HG02763 (cell line): ENCODE results near the gene NSUN2.
A peak's percentile ranks its signal among the peaks of the same experiment; 100 is the strongest.
"Not testable (repeated sequence)": the region's sequence is repeated elsewhere in the genome, so short reads cannot be mapped to it uniquely, and the experiment has no call there.

Source experiments
- ATAC-seq: cut with Tn5 transposase; IDR thresholded peaks from one replicate; pipeline ENCODE4 v1.9.1; 2021; ENCODE audit warnings: mild to moderate bottlenecking, moderate library complexity; ENCODE audit not compliant: unreplicated experiment

Gene NSUN2

GRCh38 chr5:6645571-6646362 is 12.9 kb upstream of the NSUN2 start:
- ATAC-seq: not testable (repeated sequence)

GRCh38 chr5:6644794-6645241 is 12.0 kb upstream of the NSUN2 start:
- ATAC-seq: no peak

- no peak for ATAC-seq
Observed at GRCh38 chr5:6642655-6643054, 9.8 kb upstream of the NSUN2 start.

- ATAC-seq: no peak
Observed at GRCh38 chr5:6638236-6638635, 5.4 kb upstream of the NSUN2 start.

GRCh38 chr5:6637590-6637989 is 4.7 kb upstream of the NSUN2 start:
- no peak for ATAC-seq

- no peak for ATAC-seq
Observed at GRCh38 chr5:6637022-6637421, 4.2 kb upstream of the NSUN2 start.

- ATAC-seq: no peak
Observed at GRCh38 chr5:6636293-6636692, 3.4 kb upstream of the NSUN2 start.

- no peak for ATAC-seq
Observed at GRCh38 chr5:6634788-6635430, 2.1 kb upstream of the NSUN2 start.

- ATAC-seq: no peak
Observed at GRCh38 chr5:6634306-6634705, 1.5 kb upstream of the NSUN2 start.

GRCh38 chr5:6633469-6634245 is 813 bp upstream of the NSUN2 start:
- ATAC-seq: peak; percentile 54

- ATAC-seq: peak; percentile 4
Observed at GRCh38 chr5:6632324-6632887, 438 bp downstream of the NSUN2 start.

GRCh38 chr5:6631441-6631840 is 1.4 kb downstream of the NSUN2 start:
- ATAC-seq: no peak

GRCh38 chr5:6626508-6626907 is 6.3 kb downstream of the NSUN2 start:
- ATAC-seq: no peak

- ATAC-seq: no peak
Observed at GRCh38 chr5:6623941-6624340, 8.9 kb downstream of the NSUN2 start.

GRCh38 chr5:6623228-6623627 is 9.6 kb downstream of the NSUN2 start:
- ATAC-seq: no peak

GRCh38 chr5:6616632-6617031 is 16.2 kb downstream of the NSUN2 start:
- no peak for ATAC-seq

GRCh38 chr5:6615034-6615815 is 17.6 kb downstream of the NSUN2 start:
- ATAC-seq: no peak

- ATAC-seq: no peak
Observed at GRCh38 chr5:6611334-6612256, 21.2 kb downstream of the NSUN2 start.

- no peak for ATAC-seq
Observed at GRCh38 chr5:6608016-6608415, 24.8 kb downstream of the NSUN2 start.

GRCh38 chr5:6607559-6607936 is 25.3 kb downstream of the NSUN2 start:
- ATAC-seq: no peak
